DND-41 (cell line): ENCODE results near the gene BCKDK.
"Not testable (repeated sequence)": the region's sequence is repeated elsewhere in the genome, so short reads cannot be mapped to it uniquely, and the experiment has no call there.

Experiments
- ATAC-seq: fragments of 200-7000 bp; cut with Tn5 transposase; 3 replicates; pipeline ENCODE4 v1.9.1; 2021; ENCODE audit warnings: low read depth; ENCODE audit not compliant: insufficient read depth
- DNase-seq: peaks from one replicate; pipeline ENCODE4 v3.0.0-alpha.2; 2020
- H2AFZ ChIP-seq: 2 replicates; pipeline ENCODE4 v1.6.0; 2012; ENCODE audit warnings: low read depth, low read length
- H3K27ac ChIP-seq: 2 replicates; pipeline ENCODE4 v1.5.1; 2012; ENCODE audit warnings: low read length, inconsistent platforms
- H3K27me3 ChIP-seq: fragments of 200-600 bp; sonication (generic); 2 replicates; pipeline ENCODE4 v1.6.0; 2012; ENCODE audit warnings: low read length, mild to moderate bottlenecking, inconsistent platforms; ENCODE audit not compliant: insufficient read depth, poor library complexity
- H3K36me3 ChIP-seq: 2 replicates; pipeline ENCODE4 v1.5.1; 2012; ENCODE audit warnings: low read length, inconsistent platforms; ENCODE audit not compliant: insufficient read depth
- H3K4me1 ChIP-seq: 2 replicates; pipeline ENCODE4 v1.5.1; 2012; ENCODE audit warnings: mild to moderate bottlenecking, low read length; ENCODE audit not compliant: insufficient read depth
- H3K4me2 ChIP-seq: 2 replicates; pipeline ENCODE4 v1.6.0; 2012; ENCODE audit warnings: mild to moderate bottlenecking, moderate library complexity, low read length, inconsistent platforms; ENCODE audit not compliant: insufficient read depth
- H3K4me3 ChIP-seq, 2 experiments: fragments of 200-600 bp in 1 of 2; shearing (Covaris generic) in 1 of 2; 2 replicates each; pipeline ENCODE4 v1.5.1; 2012 to 2016; ENCODE audit warnings: inconsistent platforms in 2 of 2, low read length in 2 of 2, mild to moderate bottlenecking in 2 of 2, low read depth in 1 of 2, moderate library complexity in 1 of 2
- H3K79me2 ChIP-seq: 2 replicates; pipeline ENCODE4 v1.6.0; 2012; ENCODE audit warnings: low read length, inconsistent platforms; ENCODE audit not compliant: insufficient read depth
- H3K9ac ChIP-seq: 2 replicates; pipeline ENCODE4 v1.6.0; 2012; ENCODE audit warnings: low read depth, mild to moderate bottlenecking, inconsistent platforms, low read length, moderate library complexity
- H3K9me3 ChIP-seq: 2 replicates; pipeline ENCODE4 v1.5.1; 2012; ENCODE audit warnings: low read length, moderate library complexity, mild to moderate bottlenecking, inconsistent platforms; ENCODE audit not compliant: insufficient read depth, severe bottlenecking
- H4K20me1 ChIP-seq: 2 replicates; pipeline ENCODE4 v1.6.0; 2012; ENCODE audit warnings: low read length; ENCODE audit not compliant: insufficient read depth
- CTCF ChIP-seq: IDR thresholded peaks from 2 replicates; pipeline ENCODE4 v1.5.1; 2012; ENCODE audit warnings: borderline replicate concordance, low read length, moderate library complexity, mild to moderate bottlenecking; ENCODE audit not compliant: poor library complexity, severe bottlenecking; ENCODE audit errors: extremely low read depth
- EZH2 ChIP-seq: IDR thresholded peaks from 3 replicates; pipeline ENCODE4 v1.6.1; 2012; ENCODE audit warnings: borderline replicate concordance, low read depth, mild to moderate bottlenecking, moderate library complexity, low read length, inconsistent platforms; ENCODE audit not compliant: severe bottlenecking

Gene BCKDK

GRCh38 chr16:31135535-31136286, 27.5 kb downstream of the BCKDK start, which contains the start of gene PRSS8:
Gene PRSS8 (minus strand): TSS chr16:31135727. CDS start chr16:31135498, 229 bp downstream.
- no peak for TF ChIP-seq CTCF
- no peak for TF ChIP-seq EZH2
- H3K27ac ChIP-seq: no peak within 1 kb of the TSS
- H2AFZ ChIP-seq: no peak within 1 kb of the TSS
- H3K36me3 ChIP-seq: peaks cover 14% of the 10 kb centered on the region
- H4K20me1 ChIP-seq: no peaks in the 10 kb centered on the region
- no peak within 1 kb of the TSS for H3K4me2 ChIP-seq
- no peak within 1 kb of the TSS for H3K4me3 ChIP-seq
- H3K79me2 ChIP-seq: no peaks in the 10 kb centered on the region
- H3K9ac ChIP-seq: no peak within 1 kb of the TSS
- ATAC-seq: no peak
- H3K27me3 ChIP-seq: no peaks in the 10 kb centered on the region
- no peaks in the 10 kb centered on the region for H3K9me3 ChIP-seq
- no peaks in the 10 kb centered on the region for H3K4me1 ChIP-seq
- no peak for DNase-seq

GRCh38 chr16:31136287-31136662, 28.1 kb downstream of the BCKDK start:
- Histone ChIP-seq H3K4me2 (no peak overlapping the region), H2AFZ (no peak overlapping the region), H3K4me3 (no peak overlapping the region), H3K36me3 (peaks cover 9% of the 10 kb centered on the region), H3K9me3 (no peaks in the 10 kb centered on the region), H3K27ac (no peak overlapping the region), H3K4me1 (peaks cover 3% of the 10 kb centered on the region), H3K9ac (no peak overlapping the region), H4K20me1 (no peaks in the 10 kb centered on the region), H3K27me3 (no peaks in the 10 kb centered on the region), H3K79me2 (no peaks in the 10 kb centered on the region)
- TF ChIP-seq CTCF (no peak), EZH2 (no peak)
- no peak for ATAC-seq
- no peak for DNase-seq

DNA sequence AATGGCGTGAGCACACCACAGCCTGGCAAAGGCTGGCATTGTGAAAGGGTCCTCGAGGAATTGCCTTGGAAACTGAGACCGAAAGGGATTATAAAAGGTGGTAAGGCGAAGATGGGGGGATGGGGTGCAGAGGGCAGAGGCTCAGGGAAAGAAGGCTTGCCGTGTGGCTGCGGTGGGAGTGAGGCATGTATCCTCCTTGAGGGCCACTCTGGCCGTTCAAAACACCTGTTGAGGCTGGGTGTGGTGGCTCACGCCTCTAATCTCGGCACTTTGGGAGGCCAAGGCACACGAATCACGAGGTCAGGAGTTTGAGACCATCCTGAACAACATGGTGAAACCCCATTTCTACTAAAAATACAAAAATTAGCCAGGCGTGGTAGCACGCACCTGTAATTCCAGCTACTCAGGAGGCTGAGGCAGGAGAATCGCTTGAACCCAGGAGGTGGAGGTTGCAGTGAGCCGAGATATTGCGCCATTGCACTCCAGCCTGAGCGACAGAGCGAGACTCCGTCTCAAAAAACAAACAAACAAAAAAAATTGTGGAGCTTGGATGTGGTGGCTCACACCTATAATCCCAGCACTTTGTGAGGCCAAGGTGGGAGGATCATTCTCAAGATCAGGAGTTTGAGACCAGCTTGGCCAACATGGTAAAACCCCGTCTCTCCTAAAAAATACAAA, 28.8 kb downstream of the BCKDK start:
- H3K4me1 ChIP-seq: peaks cover 10% of the 10 kb centered on the region
- not testable (repeated sequence) for H3K27ac ChIP-seq, H3K4me2 ChIP-seq, H3K4me3 ChIP-seq, H2AFZ ChIP-seq, H3K36me3 ChIP-seq, H3K27me3 ChIP-seq, ATAC-seq, H4K20me1 ChIP-seq, H3K9me3 ChIP-seq, H3K79me2 ChIP-seq, DNase-seq, H3K9ac ChIP-seq
